B cell (primary cell): Measurements from ENCODE around the gene PDXK. TPM values are rescaled to one million over a fixed set of nuclear protein-coding genes. Genes with fewer than 3 reads are reported as not detected.

Experiments used
- ATAC-seq: fragments of 200-7000 bp; cut with Tn5 transposase; one replicate; pipeline ENCODE4 v1.10.0; 2021; ENCODE audit warnings: low read depth, mild to moderate bottlenecking, moderate number of reproducible peaks, moderate library complexity
- CTCF ChIA-PET: fragments of 350-600 bp; sonication (Branson Sonifier 250); formaldehyde crosslinking; loops from one replicate; lab custom pipeline; 2021; ENCODE audit warnings: antibody characterized with exemption, inconsistent platforms; lab: Charles Lee
- POLR2A ChIA-PET: fragments of 350-600 bp; sonication (Branson Sonifier 250); formaldehyde crosslinking; loops from one replicate; lab custom pipeline; 2021; ENCODE audit warnings: antibody characterized with exemption; lab: Charles Lee
- DNase-seq: peaks from one replicate; pipeline ENCODE4 v3.0.0; 2013
- H2AFZ ChIP-seq: 2 replicates; pipeline ENCODE4 v1.6.1; 2012; ENCODE audit warnings: mild to moderate bottlenecking, low read depth, low read length; ENCODE audit not compliant: insufficient read depth, poor library complexity, severe bottlenecking
- H3K27ac ChIP-seq, 2 donors: 1 replicate in 1 of 2; 2 replicates in 1 of 2; pipeline ENCODE4 v1.5.1; 2012 to 2013; ENCODE audit warnings: low read length in 2 of 2, mild to moderate bottlenecking in 2 of 2, moderate library complexity in 1 of 2
- H3K27me3 ChIP-seq, 4 experiments: fragments of 200-600 bp in 1 of 4; sonication (generic) in 1 of 4; replicated peaks in 1 of 4; 1 replicate in 2 of 4; 2 replicates in 2 of 4; pipeline versions ENCODE4 v1.6.1 to v1.7.0; 2013 to 2016; ENCODE audit warnings: low read length in 3 of 4, mild to moderate bottlenecking in 2 of 4, mixed read lengths in 1 of 4, moderate library complexity in 1 of 4; ENCODE audit not compliant: insufficient read depth in 4 of 4, control insufficient read depth in 3 of 4; ENCODE audit errors: control extremely low read depth in 1 of 4
- H3K36me3 ChIP-seq, 2 experiments: replicated peaks in 1 of 2; 1 replicate in 1 of 2; 2 replicates in 1 of 2; pipeline versions ENCODE4 v1.6.1 to v1.7.1; 2013; ENCODE audit warnings: low read length in 1 of 2; ENCODE audit not compliant: insufficient read depth in 2 of 2, control insufficient read depth in 1 of 2; ENCODE audit errors: control extremely low read depth in 1 of 2, extremely low read depth in 1 of 2
- H3K4me1 ChIP-seq, 2 donors: fragments of 200-600 bp in 1 of 2; sonication (generic) in 1 of 2; 1 replicate in 1 of 2; 2 replicates in 1 of 2; pipeline versions ENCODE4 v1.5.1 to v1.6.1; 2013 to 2017; ENCODE audit warnings: low read length in 2 of 2; ENCODE audit not compliant: control insufficient read depth in 2 of 2, insufficient read depth in 2 of 2
- H3K4me2 ChIP-seq: replicated peaks from 2 replicates; pipeline ENCODE3; 2012; ENCODE audit warnings: mild to moderate bottlenecking, low read depth, low read length; ENCODE audit not compliant: poor library complexity, severe bottlenecking
- H3K4me3 ChIP-seq, 5 experiments: fragments of 200-600 bp in 1 of 5; sonication (generic) in 1 of 5; 1 replicate in 3 of 5; 2 replicates in 2 of 5; pipeline versions ENCODE4 v1.5.1 to v1.7.0; 2011 to 2016; ENCODE audit warnings: low read length in 4 of 5, mild to moderate bottlenecking in 4 of 5, low read depth in 2 of 5, control low read depth in 1 of 5, moderate library complexity in 1 of 5; ENCODE audit not compliant: insufficient read depth in 1 of 5; ENCODE audit errors: control extremely low read depth in 1 of 5, extremely low read depth in 1 of 5
- H3K79me2 ChIP-seq: fragments of 200-600 bp; sonication (generic); one replicate; pipeline ENCODE4 v1.6.0; 2016; ENCODE audit warnings: low read length; ENCODE audit not compliant: control insufficient read depth, insufficient read depth
- H3K9ac ChIP-seq: fragments of 200-600 bp; sonication (generic); 2 replicates; pipeline ENCODE4 v1.6.1; 2017; ENCODE audit warnings: mild to moderate bottlenecking, low read length, moderate library complexity
- H3K9me3 ChIP-seq, 3 donors: one replicate each; pipeline versions ENCODE4 v1.6.1 to v1.7.1; 2013; ENCODE audit warnings: low read length in 2 of 3; ENCODE audit not compliant: control insufficient read depth in 2 of 3, insufficient read depth in 1 of 3; ENCODE audit errors: control extremely low read depth in 1 of 3
- H4K20me1 ChIP-seq: 2 replicates; pipeline ENCODE4 v1.6.0; 2012; ENCODE audit warnings: mild to moderate bottlenecking, low read length; ENCODE audit not compliant: insufficient read depth, control insufficient read depth, poor library complexity, severe bottlenecking
- H3K27ac Mint-ChIP-seq: one replicate; pipeline ENCODE4 v1.8.0; 2021; ENCODE audit warnings: mixed read lengths
- H3K27me3 Mint-ChIP-seq: one replicate; pipeline ENCODE4 v1.8.0; 2021; ENCODE audit warnings: mixed read lengths
- H3K4me1 Mint-ChIP-seq: one replicate; pipeline ENCODE4 v1.8.0; 2021; ENCODE audit warnings: mixed read lengths
- H3K4me3 Mint-ChIP-seq: one replicate; pipeline ENCODE4 v1.8.0; 2021; ENCODE audit warnings: mixed read lengths
- H3K9me3 Mint-ChIP-seq: one replicate; pipeline ENCODE4 v1.8.0; 2022; ENCODE audit warnings: mixed read lengths; ENCODE audit not compliant: insufficient read depth
- CTCF ChIP-seq: fragments of 200-600 bp; IDR thresholded peaks from one replicate; pipeline ENCODE4 v1.8.0; 2022; ENCODE audit warnings: antibody characterized with exemption, mild to moderate bottlenecking
- EZH2 ChIP-seq: IDR thresholded peaks from 2 replicates; pipeline ENCODE4 v1.6.1; 2012; ENCODE audit warnings: borderline replicate concordance, low read depth, mild to moderate bottlenecking, moderate library complexity, low read length; ENCODE audit not compliant: insufficient read depth, poor library complexity, severe bottlenecking
- WGBS: methylation state at CpG from one replicate; pipeline ENCODE4 v1.1.5; 2013; ENCODE audit warnings: missing lambda C conversion rate; ENCODE audit not compliant: insufficient coverage; 5-methylcytosine and 5-hydroxymethylcytosine counted together
- intact Hi-C: fragments of 100-400 bp; cut with micrococcal nuclease; formaldehyde crosslinking; loops from one replicate; pipeline ENCODE4 v1.10.0; 2022
- polyA plus RNA-seq: library from polyadenylated mRNA; depleted of rRNA; stranded (reverse); fragments of >200 nt; gene quantifications from 2 replicates; pipeline ENCODE4 v1.2.3, GENCODE V29; 2012
- total RNA-seq, 2 donors: library from RNA; stranded (reverse); fragments of 120-200 nt in 1 of 2; gene quantifications; 1 replicate in 1 of 2; 2 replicates in 1 of 2; pipeline versions ENCODE4 v1.2.3 to v1.2.4, GENCODE V29; 2013 to 2022

PDXK gene
- total and polyA plus RNA-seq, 2 donors (not counting 1 experiment from before 2014, with no cell fraction given), result 31.1 to 102 TPM

GRCh38 chr21:43681650-43682049 lies 37.3 kb upstream of the PDXK start:
- Histone ChIP-seq H3K4me2 (no peak overlapping the region), H3K79me2 (peaks cover 7% of the 10 kb centered on the region), H4K20me1 (no peaks in the 10 kb centered on the region), H3K9ac (no peak overlapping the region), H3K4me3 (no peak overlapping the region), H3K27ac (no peak overlapping the region), H2AFZ (no peak overlapping the region), H3K4me1 (no peaks in the 10 kb centered on the region), H3K27me3 (no peaks in the 10 kb centered on the region), H3K36me3 (peaks cover 1 to 65% of the 10 kb centered on the region in 2 experiments), H3K9me3 (no peaks in the 10 kb centered on the region)
- Mint-ChIP-seq H3K9me3 (no peaks in the 10 kb centered on the region), H3K27ac (no peak overlapping the region), H3K4me1 (no peaks in the 10 kb centered on the region), H3K27me3 (no peaks in the 10 kb centered on the region), H3K4me3 (no peak overlapping the region)
- 100% methylated on average over 4 of the region's 6 CpGs for WGBS
- ATAC-seq, result no peak
- ChIA-PET CTCF (interaction anchor here (1.1 kb wide), 1 partner anchor 31 kb away, joined by 3 read pairs; no protein-coding TSS in a partner anchor), POLR2A (no interaction called here)
- TF ChIP-seq EZH2 (no peak), CTCF (no peak)
- intact Hi-C loops, result no loop called here
- peak; percentile 2 for DNase-seq

- intact Hi-C loops, result no loop called here
- Histone ChIP-seq H2AFZ (no peak overlapping the region), H4K20me1 (no peaks in the 10 kb centered on the region), H3K9me3 (no peaks in the 10 kb centered on the region), H3K4me2 (no peak overlapping the region), H3K27me3 (no peaks in the 10 kb centered on the region), H3K9ac (no peak overlapping the region), H3K79me2 (peaks cover 4% of the 10 kb centered on the region), H3K36me3 (peaks cover 0 to 71% of the 10 kb centered on the region in 2 experiments), H3K4me3 (no peak overlapping the region), H3K4me1 (peaks cover 13 to 19% of the 10 kb centered on the region in 2 donors), H3K27ac (no peak overlapping the region)
- CTCF ChIA-PET, result interaction anchor here (1.2 kb wide), 1 partner anchor 32 kb away, joined by 3 read pairs; no protein-coding TSS in a partner anchor
- Mint-ChIP-seq H3K4me3 (no peak overlapping the region), H3K4me1 (peaks cover 14% of the 10 kb centered on the region), H3K9me3 (no peaks in the 10 kb centered on the region), H3K27ac (no peak overlapping the region), H3K27me3 (no peaks in the 10 kb centered on the region)
- DNase-seq (no peak), ATAC-seq (no peak)
- POLR2A ChIA-PET, result no interaction called here
- TF ChIP-seq EZH2, result no peak
- no peak for TF ChIP-seq CTCF
- 20% methylated on average over 1 of the region's 3 CpGs for WGBS
Observed at GRCh38 chr21:43684424-43684823, 34.5 kb upstream of the PDXK start.
